Hematopoietic multipotent progenitor cell treated with erythropoietin and hydrocortisone succinate and interleukin-3 and kit ligand, for 8 days (in vitro differentiated cells): ENCODE measurements around the gene QRFP.
"Not testable (repeated sequence)": the region's sequence is repeated elsewhere in the genome, so short reads cannot be mapped to it uniquely, and the experiment has no call there.

Source experiments
- DNase-seq: peaks from one replicate; pipeline ENCODE4 v3.0.0-alpha.2; 2015

The QRFP gene

DNA sequence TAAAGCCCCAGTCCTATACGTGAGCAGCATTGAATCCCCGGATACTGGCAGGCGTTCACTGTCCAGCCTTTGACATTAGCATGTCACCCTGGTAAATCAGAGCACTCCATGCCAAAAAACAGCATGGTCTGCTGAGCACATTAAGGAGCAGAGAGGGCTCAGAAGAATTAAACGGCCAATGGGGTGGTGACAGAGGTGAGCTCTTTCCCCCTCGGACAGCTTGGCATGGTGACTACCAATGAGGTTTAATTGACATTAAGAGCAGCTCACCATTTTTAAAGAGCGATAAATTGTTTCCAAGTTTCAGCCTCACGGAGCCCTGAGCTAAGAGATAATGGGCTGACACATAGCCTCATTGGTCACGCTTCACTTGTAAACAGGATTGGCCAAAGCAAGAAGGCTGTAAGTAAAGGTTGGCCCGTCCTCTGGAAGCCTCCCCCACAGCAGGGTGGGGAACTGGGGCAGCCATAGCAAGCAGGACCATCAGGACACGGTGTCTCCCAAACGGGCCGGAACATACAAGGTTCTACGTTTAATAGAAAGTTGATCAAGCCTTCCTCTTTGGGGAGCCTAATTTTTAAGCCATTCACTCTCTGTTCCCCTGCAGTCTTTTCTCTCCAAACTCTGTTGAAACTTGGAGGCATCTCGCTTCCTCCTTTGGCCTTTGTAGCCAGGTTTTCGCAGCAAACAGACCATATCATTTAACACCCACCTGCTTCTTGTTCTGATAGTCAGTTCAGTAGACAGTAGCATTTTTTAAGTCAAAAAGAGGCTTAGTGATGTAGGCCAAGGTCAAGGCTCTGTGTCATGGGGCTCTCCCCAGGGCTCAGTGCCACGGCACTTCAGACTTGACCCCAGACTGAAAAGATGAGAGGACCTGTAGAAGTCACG, 25.9 kb downstream of the QRFP start:
- DNase-seq: no peak

GRCh38 chr9:130869250-130869649, 27.4 kb downstream of the QRFP start:
- peak; percentile 83 for DNase-seq

- no peak for DNase-seq
Measured at GRCh38 chr9:130868230-130868629, 28.4 kb downstream of the QRFP start.

- no peak for DNase-seq
Measured at GRCh38 chr9:130867556-130867955, 29.1 kb downstream of the QRFP start.

DNA sequence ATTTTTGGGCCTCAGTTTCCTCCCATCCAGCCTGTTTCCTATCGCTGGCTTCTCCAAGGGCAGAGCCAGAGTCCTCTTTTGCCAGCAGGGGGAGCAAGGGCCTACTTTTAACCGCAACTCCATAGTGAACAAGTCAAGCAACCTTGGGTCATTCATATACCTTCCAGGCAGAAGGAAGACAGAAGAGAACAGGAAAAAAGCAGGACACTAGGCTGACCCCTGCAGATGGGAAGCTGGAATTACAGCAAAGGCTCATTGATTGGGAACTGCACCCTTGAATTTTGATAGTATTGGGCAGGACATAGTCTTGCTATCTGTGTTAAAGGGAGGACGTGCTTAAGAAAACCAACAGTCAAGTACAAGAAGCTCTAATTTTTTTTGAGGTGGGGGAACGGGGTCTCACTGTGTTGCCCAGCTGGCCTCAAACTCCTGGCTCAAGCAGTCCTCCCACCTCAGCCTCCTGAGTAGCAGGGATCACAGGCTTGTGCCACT, 30.1 kb downstream of the QRFP start:
- peak; percentile 87 for DNase-seq

DNA sequence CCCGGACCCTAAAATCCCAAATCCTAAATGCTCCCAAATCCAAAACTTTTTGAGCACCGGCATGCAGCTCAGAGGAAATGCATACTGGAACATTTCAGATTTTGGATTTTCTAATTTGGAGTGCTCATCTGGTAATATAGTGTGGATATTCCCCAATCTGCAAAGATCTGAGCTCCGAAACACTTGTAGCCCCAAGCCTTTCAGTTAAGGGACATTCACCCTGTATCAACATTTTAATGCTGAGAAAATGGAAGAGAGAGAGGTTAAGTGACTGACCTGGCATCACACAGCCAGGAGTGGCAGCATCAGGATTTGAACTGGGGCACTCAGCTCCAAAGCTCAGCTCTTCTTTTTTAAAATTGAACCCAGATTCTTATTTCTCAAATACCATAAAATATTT, 30.7 kb downstream of the QRFP start:
- no peak for DNase-seq

DNA sequence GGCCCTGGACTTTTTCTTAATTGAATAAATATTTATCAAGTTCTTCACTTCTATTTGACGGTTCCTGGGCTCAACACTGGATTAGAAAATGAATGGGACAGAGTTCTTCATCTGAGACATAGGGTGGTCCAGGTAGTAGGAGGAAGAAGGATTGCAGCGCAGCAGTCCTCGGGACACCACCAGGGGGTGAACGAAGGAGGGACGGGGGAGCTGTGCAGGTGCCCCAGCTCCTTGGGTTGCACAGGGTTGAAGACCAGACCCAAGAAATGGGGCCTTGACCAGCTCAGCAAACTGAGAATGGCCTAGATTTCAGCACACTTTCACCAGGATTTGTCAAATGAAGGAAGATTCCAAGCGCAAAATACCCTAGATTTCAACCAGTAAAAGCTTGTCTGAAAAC, 32.1 kb downstream of the QRFP start:
- DNase-seq: no peak

DNA sequence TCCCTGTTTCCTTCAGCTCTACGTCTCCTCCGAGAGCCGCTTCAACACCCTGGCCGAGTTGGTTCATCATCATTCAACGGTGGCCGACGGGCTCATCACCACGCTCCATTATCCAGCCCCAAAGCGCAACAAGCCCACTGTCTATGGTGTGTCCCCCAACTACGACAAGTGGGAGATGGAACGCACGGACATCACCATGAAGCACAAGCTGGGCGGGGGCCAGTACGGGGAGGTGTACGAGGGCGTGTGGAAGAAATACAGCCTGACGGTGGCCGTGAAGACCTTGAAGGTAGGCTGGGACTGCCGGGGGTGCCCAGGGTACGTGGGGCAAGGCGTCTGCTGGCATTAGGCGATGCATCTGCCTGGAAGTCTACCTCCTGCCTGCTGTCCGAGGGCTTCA, 33.9 kb downstream of the QRFP start:
- DNase-seq: no peak

DNA sequence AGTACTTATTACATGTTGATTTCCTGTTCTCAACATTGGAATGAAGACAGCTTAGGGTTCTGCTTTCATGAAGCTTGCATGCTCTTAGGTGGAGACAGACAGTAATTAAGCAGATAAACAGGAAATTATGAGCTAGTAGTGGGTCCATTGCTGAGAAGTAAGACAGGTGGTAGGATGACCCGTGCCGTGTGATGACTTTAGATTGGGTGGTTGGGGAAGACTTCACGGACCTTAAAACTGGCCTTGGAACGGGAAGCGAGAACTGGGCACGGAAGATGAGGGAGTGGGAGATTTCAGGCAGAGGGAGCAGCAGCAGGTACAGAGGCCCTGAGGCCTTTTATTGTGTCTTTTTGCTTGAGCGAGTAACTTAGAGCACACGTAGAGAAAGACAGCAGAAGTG, 34.4 kb downstream of the QRFP start:
- DNase-seq: no peak

GRCh38 chr9:130861372-130862180, 35.0 kb downstream of the QRFP start:
- DNase-seq: no peak

DNA sequence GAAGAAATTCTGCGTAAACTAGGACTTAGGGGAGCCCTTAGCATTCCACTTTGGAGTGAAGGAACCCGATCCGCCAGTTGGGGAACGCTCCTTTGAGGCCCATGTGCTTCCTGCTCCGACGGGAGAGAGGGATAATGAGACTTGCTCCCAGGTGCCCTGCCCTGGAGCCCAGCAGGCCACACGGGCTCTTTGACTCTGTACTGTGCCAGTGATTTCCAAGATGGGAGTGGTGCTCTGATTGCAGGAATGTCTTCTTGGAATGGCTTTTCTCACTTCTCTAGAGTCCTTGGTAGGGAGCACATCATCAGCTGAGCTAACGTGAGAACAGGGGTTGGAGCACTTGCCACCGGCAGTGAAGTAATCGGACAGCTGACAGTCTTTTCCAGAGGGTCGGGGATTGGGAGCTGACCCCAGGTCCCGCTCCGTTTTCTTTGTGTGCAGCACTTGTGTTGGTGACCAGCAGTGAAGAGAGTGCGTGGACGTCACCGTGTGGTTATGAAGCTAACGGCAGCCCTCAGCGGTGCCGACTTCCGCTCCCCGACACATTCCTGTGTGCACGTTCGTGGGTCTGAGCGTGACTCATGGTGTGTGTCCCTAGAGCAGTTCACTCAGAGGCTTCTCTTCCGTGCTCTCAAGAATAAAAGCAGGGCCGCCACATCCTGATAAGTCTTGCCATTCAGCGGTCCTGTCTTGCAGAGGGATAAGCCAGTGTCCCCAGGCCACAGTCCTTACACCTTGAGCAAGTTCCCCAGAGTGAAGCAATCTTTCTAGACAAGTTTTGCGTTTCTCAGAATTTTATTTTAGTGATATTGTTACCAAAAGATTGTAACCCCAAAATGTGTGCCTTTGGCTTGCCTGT, 35.9 kb downstream of the QRFP start:
- DNase-seq: no peak

DNA sequence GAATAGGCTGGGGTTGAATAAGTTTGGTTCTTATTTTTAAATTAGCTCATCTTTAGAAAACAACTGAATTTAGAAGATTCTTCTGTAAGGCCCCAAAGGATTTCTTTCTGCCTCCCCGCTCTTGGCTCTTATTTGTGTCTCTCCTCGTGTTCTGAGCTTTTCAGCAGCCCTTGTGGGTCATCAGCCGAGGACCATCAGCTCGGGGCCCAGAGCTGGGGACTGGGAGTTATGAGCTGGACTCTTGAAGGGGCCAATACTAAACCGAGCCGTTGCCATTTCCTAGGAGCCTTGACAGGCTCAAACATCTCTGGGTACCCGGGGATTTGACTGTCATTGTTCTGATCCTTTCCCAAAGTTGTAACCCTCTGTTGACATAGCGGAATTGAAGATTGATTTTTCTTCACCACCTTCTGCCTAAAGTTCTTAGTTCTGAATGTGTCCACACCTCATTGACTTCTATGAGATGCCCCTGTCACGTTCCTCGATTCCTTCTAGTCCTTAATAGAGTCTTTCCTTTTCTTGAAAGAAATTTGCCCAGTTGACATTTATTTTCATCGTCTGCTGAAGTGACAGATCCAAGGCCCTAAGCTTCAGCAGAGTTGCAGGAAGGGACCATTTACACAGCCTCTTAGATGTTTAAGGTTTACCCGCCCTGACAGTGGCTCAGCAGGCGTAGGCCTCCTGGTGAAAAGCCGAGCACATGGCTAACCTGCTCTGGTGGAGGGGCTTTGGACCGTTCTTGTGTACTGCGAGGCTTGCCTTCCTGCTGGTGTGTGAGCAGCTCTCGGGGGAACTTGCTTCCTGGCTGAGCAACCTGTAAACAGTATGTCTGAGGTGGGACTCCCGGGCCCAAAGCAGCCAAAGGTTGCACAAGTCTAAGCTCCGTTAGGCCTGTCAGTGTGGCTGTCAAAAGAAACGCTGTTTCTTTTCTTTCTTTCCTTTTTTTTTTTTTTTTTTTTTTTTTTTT, 37.6 kb downstream of the QRFP start:
- no peak for DNase-seq

- DNase-seq: no peak
Measured at GRCh38 chr9:130857864-130858738, 38.5 kb downstream of the QRFP start.

GRCh38 chr9:130856474-130856873, 40.1 kb downstream of the QRFP start:
- no peak for DNase-seq

DNA sequence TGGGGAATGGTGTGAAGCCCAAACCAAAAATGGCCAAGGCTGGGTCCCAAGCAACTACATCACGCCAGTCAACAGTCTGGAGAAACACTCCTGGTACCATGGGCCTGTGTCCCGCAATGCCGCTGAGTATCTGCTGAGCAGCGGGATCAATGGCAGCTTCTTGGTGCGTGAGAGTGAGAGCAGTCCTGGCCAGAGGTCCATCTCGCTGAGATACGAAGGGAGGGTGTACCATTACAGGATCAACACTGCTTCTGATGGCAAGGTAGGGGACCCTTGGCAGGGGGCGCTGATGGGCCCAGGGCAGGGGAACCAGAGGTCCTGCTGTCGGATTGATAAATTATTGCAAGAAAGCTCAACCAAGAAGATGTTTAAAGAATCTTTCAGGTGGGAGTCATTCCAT, 41.8 kb downstream of the QRFP start:
- no peak for DNase-seq

- no peak for DNase-seq
Measured at GRCh38 chr9:130854092-130854491, 42.5 kb downstream of the QRFP start.

DNA sequence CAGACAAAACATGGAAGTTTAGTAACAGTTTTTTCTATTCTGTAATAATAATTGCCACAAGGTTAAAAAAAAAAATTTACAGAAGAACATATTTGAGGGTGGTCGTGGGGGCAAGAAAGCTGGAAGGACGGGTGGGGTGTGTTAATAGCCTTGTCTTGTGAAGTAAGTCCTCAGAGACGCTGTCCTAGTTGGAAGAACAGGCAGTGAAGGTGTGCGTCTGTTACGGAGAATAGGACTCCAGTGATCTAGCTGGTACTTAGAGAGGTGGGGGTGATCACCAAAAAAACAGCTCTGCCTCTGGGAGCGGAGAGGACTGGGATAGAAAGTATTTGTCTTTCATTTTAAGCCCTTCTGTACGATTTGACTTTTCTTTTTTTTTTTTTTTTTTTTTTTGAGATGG, 43.8 kb downstream of the QRFP start:
- no peak for DNase-seq

DNA sequence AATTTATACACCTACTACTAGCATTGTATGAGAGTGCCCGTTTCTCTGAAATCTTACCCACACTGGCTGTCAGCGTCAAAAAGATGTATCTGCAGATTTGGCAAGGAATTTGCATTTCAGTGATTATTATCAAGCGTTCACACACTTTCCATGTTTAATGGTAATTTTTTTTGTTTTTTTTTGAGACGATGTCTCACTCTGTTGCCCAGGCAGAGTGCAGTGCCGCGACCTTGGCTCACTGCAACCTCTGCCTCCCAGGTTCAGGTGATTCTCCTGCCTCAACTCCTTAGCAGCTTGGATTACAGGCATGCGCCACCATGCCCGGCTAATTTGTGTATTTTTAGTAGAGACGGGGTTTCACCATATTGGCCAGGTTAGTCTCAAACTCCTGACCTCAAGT, 47.3 kb downstream of the QRFP start:
- DNase-seq: no peak

- not testable (repeated sequence) for DNase-seq
Measured at GRCh38 chr9:130848514-130848913, 48.1 kb downstream of the QRFP start.

GRCh38 chr9:130847306-130848217, 49.0 kb downstream of the QRFP start:
- no peak for DNase-seq
